ENCODE measurements around the gene OSGEP.
"Not testable (repeated sequence)": the region's sequence is repeated elsewhere in the genome, so short reads cannot be mapped to it uniquely, and the experiment has no call there.

The OSGEP gene

GRCh38 chr14:20469242-20469889, 14.8 kb upstream of the OSGEP start, which contains the start of gene PNP:
PNP (plus strand) TSS chr14:20469406; CDS start chr14:20469525, 119 bp downstream.
- Histone ChIP-seq H3K9ac (ENCODE audit: low read depth, low read length) (peak within 1 kb of the TSS; percentile 90), H3K4me1 (ENCODE audit: control insufficient read depth, insufficient read depth, low read length) (peaks cover 12% of the 10 kb centered on the region), H3K27me3 (ENCODE audit: control insufficient read depth, insufficient read depth, low read length) (no peaks in the 10 kb centered on the region), H3K4me2 (ENCODE audit: low read length) (peak within 1 kb of the TSS; percentile 88), H3K36me3 (ENCODE audit: insufficient read depth, low read length) (peaks cover 17% of the 10 kb centered on the region), H3K9me3 (replicated peaks; ENCODE audit: low read length) (no peaks in the 10 kb centered on the region), H3K4me3 (ENCODE audit: low read length) (peak within 1 kb of the TSS; percentile 87)

- H3K4me1 ChIP-seq (ENCODE audit: control insufficient read depth, insufficient read depth, low read length) = peaks cover 12% of the 10 kb centered on the region
- peak overlapping the region; percentile 90 for H3K9ac ChIP-seq (ENCODE audit: low read depth, low read length)
Observed at GRCh38 chr14:20468764-20469241, 14.2 kb upstream of the OSGEP start.

GRCh38 chr14:20461225-20462141, 6.9 kb upstream of the OSGEP start, which contains the start of gene PIP4P1:
PIP4P1 (minus strand) TSS chr14:20461434; CDS start chr14:20461325, 109 bp downstream.
- H3K36me3 ChIP-seq (ENCODE audit: insufficient read depth, low read length) = peaks cover 30% of the 10 kb centered on the region
- H3K4me1 ChIP-seq (ENCODE audit: control insufficient read depth, insufficient read depth, low read length) = peaks cover 14% of the 10 kb centered on the region
- peak within 1 kb of the TSS; percentile 90 for H3K4me2 ChIP-seq (ENCODE audit: low read length)
- peak within 1 kb of the TSS; percentile 85 for H3K4me3 ChIP-seq (ENCODE audit: low read length)
- H3K9ac ChIP-seq (ENCODE audit: low read depth, low read length) = peak within 1 kb of the TSS; percentile 89
- H3K27me3 ChIP-seq (ENCODE audit: control insufficient read depth, insufficient read depth, low read length) = no peaks in the 10 kb centered on the region
- H3K9me3 ChIP-seq (replicated peaks; ENCODE audit: low read length) = no peaks in the 10 kb centered on the region

More at GRCh38 chr14:20468764-20469241, 14.2 kb upstream of the OSGEP start:
- Histone ChIP-seq H3K4me3 (ENCODE audit: low read length) (peak overlapping the region; percentile 87), H3K27me3 (ENCODE audit: control insufficient read depth, insufficient read depth, low read length) (no peaks in the 10 kb centered on the region), H3K9me3 (replicated peaks; ENCODE audit: low read length) (no peaks in the 10 kb centered on the region), H3K36me3 (ENCODE audit: insufficient read depth, low read length) (peaks cover 11% of the 10 kb centered on the region), H3K4me2 (ENCODE audit: low read length) (peak overlapping the region; percentile 88)

- peaks cover 36% of the 10 kb centered on the region for H3K36me3 ChIP-seq (ENCODE audit: insufficient read depth, low read length)
Observed at GRCh38 chr14:20460458-20461224, 6.0 kb upstream of the OSGEP start.

GRCh38 chr14:20458031-20458789, 3.6 kb upstream of the OSGEP start:
- H3K4me1 ChIP-seq (ENCODE audit: control insufficient read depth, insufficient read depth, low read length) = peaks cover 21% of the 10 kb centered on the region
- H3K4me3 ChIP-seq (ENCODE audit: low read length) = no peak overlapping the region

More at GRCh38 chr14:20460458-20461224, 6.0 kb upstream of the OSGEP start:
- H3K9me3 ChIP-seq (replicated peaks; ENCODE audit: low read length) = no peaks in the 10 kb centered on the region
- no peaks in the 10 kb centered on the region for H3K27me3 ChIP-seq (ENCODE audit: control insufficient read depth, insufficient read depth, low read length)
- peak overlapping the region; percentile 85 for H3K4me3 ChIP-seq (ENCODE audit: low read length)
- peak overlapping the region; percentile 89 for H3K9ac ChIP-seq (ENCODE audit: low read depth, low read length)
- H3K4me1 ChIP-seq (ENCODE audit: control insufficient read depth, insufficient read depth, low read length) = peaks cover 17% of the 10 kb centered on the region
- peak overlapping the region; percentile 90 for H3K4me2 ChIP-seq (ENCODE audit: low read length)

GRCh38 chr14:20456971-20457370, 2.4 kb upstream of the OSGEP start:
- H3K9ac ChIP-seq (ENCODE audit: low read depth, low read length) = peak overlapping the region; percentile 90
- peaks cover 21% of the 10 kb centered on the region for H3K4me1 ChIP-seq (ENCODE audit: control insufficient read depth, insufficient read depth, low read length)
- peaks cover 39% of the 10 kb centered on the region for H3K36me3 ChIP-seq (ENCODE audit: insufficient read depth, low read length)
- H3K4me3 ChIP-seq (ENCODE audit: low read length) = no peak overlapping the region
- H3K9me3 ChIP-seq (replicated peaks; ENCODE audit: low read length) = no peaks in the 10 kb centered on the region
- H3K4me2 ChIP-seq (ENCODE audit: low read length) = peak overlapping the region; percentile 88
- no peaks in the 10 kb centered on the region for H3K27me3 ChIP-seq (ENCODE audit: control insufficient read depth, insufficient read depth, low read length)

More at GRCh38 chr14:20458031-20458789, 3.6 kb upstream of the OSGEP start:
- Histone ChIP-seq H3K9me3 (replicated peaks; ENCODE audit: low read length) (no peaks in the 10 kb centered on the region), H3K9ac (ENCODE audit: low read depth, low read length) (no peak overlapping the region), H3K4me2 (ENCODE audit: low read length) (no peak overlapping the region), H3K27me3 (ENCODE audit: control insufficient read depth, insufficient read depth, low read length) (no peaks in the 10 kb centered on the region), H3K36me3 (ENCODE audit: insufficient read depth, low read length) (peaks cover 36% of the 10 kb centered on the region)

- Histone ChIP-seq H3K27me3 (ENCODE audit: control insufficient read depth, insufficient read depth, low read length) (no peaks in the 10 kb centered on the region), H3K4me3 (ENCODE audit: low read length) (peak overlapping the region; percentile 77), H3K4me1 (ENCODE audit: control insufficient read depth, insufficient read depth, low read length) (peaks cover 21% of the 10 kb centered on the region), H3K36me3 (ENCODE audit: insufficient read depth, low read length) (peaks cover 43% of the 10 kb centered on the region), H3K9me3 (replicated peaks; ENCODE audit: low read length) (no peaks in the 10 kb centered on the region), H3K4me2 (ENCODE audit: low read length) (peak overlapping the region; percentile 88), H3K9ac (ENCODE audit: low read depth, low read length) (peak overlapping the region; percentile 90)
Observed at GRCh38 chr14:20455355-20456300, 1.0 kb upstream of the OSGEP start.

- not testable (repeated sequence) for H3K9me3 ChIP-seq (replicated peaks; ENCODE audit: low read length); H3K4me2 ChIP-seq (ENCODE audit: low read length); H3K27me3 ChIP-seq (ENCODE audit: control insufficient read depth, insufficient read depth, low read length); H3K4me3 ChIP-seq (ENCODE audit: low read length); H3K9ac ChIP-seq (ENCODE audit: low read depth, low read length)
- Histone ChIP-seq H3K36me3 (ENCODE audit: insufficient read depth, low read length) (peaks cover 47% of the 10 kb centered on the region), H3K4me1 (ENCODE audit: control insufficient read depth, insufficient read depth, low read length) (peaks cover 13% of the 10 kb centered on the region)
Observed at GRCh38 chr14:20452831-20453230, 1.8 kb downstream of the OSGEP start.

- Histone ChIP-seq H3K9me3 (replicated peaks; ENCODE audit: low read length) (no peaks in the 10 kb centered on the region), H3K9ac (ENCODE audit: low read depth, low read length) (no peak overlapping the region), H3K36me3 (ENCODE audit: insufficient read depth, low read length) (peaks cover 52% of the 10 kb centered on the region), H3K27me3 (ENCODE audit: control insufficient read depth, insufficient read depth, low read length) (no peaks in the 10 kb centered on the region), H3K4me1 (ENCODE audit: control insufficient read depth, insufficient read depth, low read length) (no peaks in the 10 kb centered on the region), H3K4me2 (ENCODE audit: low read length) (no peak overlapping the region), H3K4me3 (ENCODE audit: low read length) (no peak overlapping the region)
Observed at GRCh38 chr14:20446889-20447288, 7.7 kb downstream of the OSGEP start.

GRCh38 chr14:20443650-20444049, 11.0 kb downstream of the OSGEP start:
- H3K4me1 ChIP-seq (ENCODE audit: control insufficient read depth, insufficient read depth, low read length); H3K9me3 ChIP-seq (replicated peaks; ENCODE audit: low read length); H3K27me3 ChIP-seq (ENCODE audit: control insufficient read depth, insufficient read depth, low read length); H3K9ac ChIP-seq (ENCODE audit: low read depth, low read length); H3K4me2 ChIP-seq (ENCODE audit: low read length); H3K4me3 ChIP-seq (ENCODE audit: low read length): not testable (repeated sequence)
- peaks cover 34% of the 10 kb centered on the region for H3K36me3 ChIP-seq (ENCODE audit: insufficient read depth, low read length)
